Ascending aorta (tissue), 2 donors: ENCODE measurements around the gene TRAPPC1. TPM values are rescaled to one million over a fixed set of nuclear protein-coding genes. Genes with fewer than 3 reads are reported as not detected.

Experiments
- DNase-seq, 2 donors: peaks; one replicate each; pipeline ENCODE4 v3.0.0-alpha.2; 2019; ENCODE audit warnings: low spot score in 2 of 2
- H3K27ac ChIP-seq, 2 donors: fragments of 200-600 bp; sonication (generic); one replicate each; pipeline ENCODE4 v1.5.1; 2016 to 2017; ENCODE audit warnings: mild to moderate bottlenecking in 1 of 2
- H3K27me3 ChIP-seq: fragments of 200-600 bp; sonication (generic); one replicate; pipeline ENCODE4 v1.5.1; 2017
- H3K36me3 ChIP-seq, 2 donors: fragments of 200-600 bp; sonication (generic); one replicate each; pipeline ENCODE4 v1.5.1; 2016
- H3K4me1 ChIP-seq, 2 donors: fragments of 200-600 bp; sonication (generic); one replicate each; pipeline ENCODE4 v1.5.1; 2016 to 2017; ENCODE audit warnings: mild to moderate bottlenecking in 1 of 2
- H3K4me3 ChIP-seq, 2 donors: fragments of 200-600 bp; sonication (generic); one replicate each; pipeline ENCODE4 v1.5.1; 2016 to 2017; ENCODE audit warnings: mild to moderate bottlenecking in 1 of 2
- H3K9me3 ChIP-seq, 2 donors: fragments of 200-600 bp; sonication (generic); one replicate each; pipeline ENCODE4 v1.5.1; 2016
- CTCF ChIP-seq, 3 experiments: fragments of 200-600 bp in 2 of 3; fragments of 450-650 bp in 1 of 3; sonication (generic) in 2 of 3; IDR thresholded peaks; one replicate each; pipeline ENCODE4 v1.5.1; 2016 to 2019; ENCODE audit warnings: antibody characterized with exemption in 3 of 3, mild to moderate bottlenecking in 1 of 3, moderate library complexity in 1 of 3
- intact Hi-C: fragments of 100-400 bp; cut with DNase I; formaldehyde crosslinking; loops from one replicate; pipeline ENCODE4 v1.15.1; 2023
- total RNA-seq: library from RNA; depleted of rRNA; stranded (reverse); fragments of >200 nt; gene quantifications from one replicate; pipeline ENCODE4 v1.1.0, GENCODE V29; 2016

Gene TRAPPC1
- total RNA-seq, 1 donor from 2014 or later = 36.0 TPM

- DNase-seq = no peak
- H3K36me3 ChIP-seq = no peaks in the 10 kb centered on the region
- H3K27me3 ChIP-seq = no peaks in the 10 kb centered on the region
- H3K27ac ChIP-seq = no peak overlapping the region
- no peak for TF ChIP-seq CTCF (IDR thresholded peaks at IDR 0.05)
- peaks cover 8 to 18% of the 10 kb centered on the region in 2 donors for H3K9me3 ChIP-seq
- no peak overlapping the region for H3K4me3 ChIP-seq
- intact Hi-C loops = no loop called here
- no peaks in the 10 kb centered on the region for H3K4me1 ChIP-seq
Measured at GRCh38 chr17:7971651-7972050, 39.9 kb upstream of the TRAPPC1 start.

- Histone ChIP-seq H3K4me3 (no peak overlapping the region), H3K4me1 (no peaks in the 10 kb centered on the region), H3K36me3 (no peaks in the 10 kb centered on the region), H3K27me3 (no peaks in the 10 kb centered on the region), H3K9me3 (peaks cover under 1 to 3% of the 10 kb centered on the region in 2 donors), H3K27ac (no peak overlapping the region)
- no peak for DNase-seq
- intact Hi-C loops = no loop called here
- no peak for TF ChIP-seq CTCF (IDR thresholded peaks at IDR 0.05)
Measured at GRCh38 chr17:7969433-7969832, 37.7 kb upstream of the TRAPPC1 start.

- DNase-seq = no peak
- intact Hi-C loops = no loop called here
Measured at GRCh38 chr17:7967751-7968150, 36.0 kb upstream of the TRAPPC1 start.

GRCh38 chr17:7961421-7961820 lies 29.7 kb upstream of the TRAPPC1 start:
- Histone ChIP-seq H3K27me3 (no peaks in the 10 kb centered on the region), H3K27ac (no peak overlapping the region), H3K9me3 (no peaks in the 10 kb centered on the region), H3K4me3 (no peak overlapping the region), H3K4me1 (no peaks in the 10 kb centered on the region), H3K36me3 (no peaks in the 10 kb centered on the region)
- intact Hi-C loops = no loop called here
- no peak for TF ChIP-seq CTCF (IDR thresholded peaks at IDR 0.05)
- DNase-seq = no peak

More at GRCh38 chr17:7967751-7968150, 36.0 kb upstream of the TRAPPC1 start:
- Histone ChIP-seq H3K9me3 (no peaks in the 10 kb centered on the region), H3K27me3 (no peaks in the 10 kb centered on the region), H3K4me3 (no peak overlapping the region), H3K4me1 (no peaks in the 10 kb centered on the region), H3K36me3 (no peaks in the 10 kb centered on the region), H3K27ac (no peak overlapping the region)
- no peak for TF ChIP-seq CTCF (IDR thresholded peaks at IDR 0.05)

- no peak overlapping the region for H3K4me3 ChIP-seq
- no peak overlapping the region for H3K27ac ChIP-seq
- intact Hi-C loops = no loop called here
- H3K36me3 ChIP-seq = no peaks in the 10 kb centered on the region
- no peaks in the 10 kb centered on the region for H3K4me1 ChIP-seq
- DNase-seq = no peak
- H3K27me3 ChIP-seq = no peaks in the 10 kb centered on the region
- no peak for TF ChIP-seq CTCF (IDR thresholded peaks at IDR 0.05)
- no peaks in the 10 kb centered on the region for H3K9me3 ChIP-seq
Measured at GRCh38 chr17:7959503-7960253, 27.9 kb upstream of the TRAPPC1 start.
